ENCODE results near the gene WDPCP. TPM values are rescaled to one million over a fixed set of nuclear protein-coding genes. Genes with fewer than 3 reads are reported as not detected.
A peak's percentile ranks its signal among the peaks of the same experiment; 100 is the strongest.

The WDPCP gene
- total and polyA plus RNA-seq, 2 of the 13 experiments (the other 11 are each of a cell fraction or from before 2014, with no cell fraction given) = 2.9 to 5.2 TPM

- TF ChIP-seq SUZ12 (IDR thresholded peaks at IDR 0.05; ENCODE audit: low read depth, low read length) = no peak
Observed at GRCh38 chr2:63539416-63540162, 48.7 kb downstream of the WDPCP start (continued).

DNA sequence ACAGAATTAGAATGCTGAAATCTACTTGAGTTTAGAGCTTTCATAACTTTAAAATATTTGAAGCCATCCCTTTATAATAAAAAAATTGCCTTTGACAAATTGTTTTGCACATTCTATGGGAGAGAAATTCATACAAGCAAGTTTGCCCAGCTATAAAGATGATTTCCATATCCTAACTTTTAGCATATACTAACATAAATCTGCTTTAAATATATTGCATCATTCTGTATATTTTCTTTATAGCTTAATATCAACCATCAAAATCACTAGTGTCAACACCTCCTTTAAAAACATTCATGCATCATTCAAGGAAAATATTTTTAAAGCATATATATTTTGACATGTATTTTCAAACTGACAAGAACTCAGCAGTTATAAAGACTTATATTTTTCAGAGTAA lies 49.9 kb downstream of the WDPCP start:
- FAIRE-seq = no peak
- in situ Hi-C loops (cut with HindIII; ENCODE audit: extremely low pct_ligation_motif_present, low pct_unique_long_range_greater_than_20kb) = no loop called here

More for the DNA sequence above, 49.9 kb downstream of the WDPCP start:
- no peak overlapping the region for H3K4me2 ChIP-seq (ENCODE audit: low read depth, low read length)
- no peak overlapping the region for H2AFZ ChIP-seq (ENCODE audit: low read length)
- BruUV-seq (replicated peaks) = no TSS peak
- no peaks in the 10 kb centered on the region for H3K27me3 ChIP-seq (ENCODE audit: control insufficient read depth in 1 of 2, insufficient read depth in 2 of 2, low read length in 2 of 2)
- H3K9me3 ChIP-seq (ENCODE audit: low read length) = no peaks in the 10 kb centered on the region
- DNase-seq (ENCODE audit: low spot score) (no peak), ATAC-seq (no peak)
- ChIA-PET POLR2A (no interaction called here), CTCF (ENCODE audit: low intra/inter-chr PET ratio, low total read pairs) (no interaction called here)
- no peak overlapping the region for H3K9ac ChIP-seq (ENCODE audit: insufficient read depth, low read depth, low read length)
- no peaks in the 10 kb centered on the region for H3K4me1 ChIP-seq (ENCODE audit: insufficient read depth, low read length)
- H3K79me2 ChIP-seq (ENCODE audit: insufficient read depth, low read length) = no peaks in the 10 kb centered on the region
- no peaks in the 10 kb centered on the region for H3K36me3 ChIP-seq (replicated peaks in 1 of 2; ENCODE audit: control insufficient read depth in 1 of 2, insufficient read depth in 2 of 2, low read length in 2 of 2)
- no peak for TF ChIP-seq ZNF800 (CRISPR knock-in tag; IDR thresholded peaks at IDR 0.05)
- peak; percentile 53; the same call in 1 of the 2 replicates for TF ChIP-seq ATF7 (IDR thresholded peaks at IDR 0.05)
- no peak for TF ChIP-seq ATF7 (CRISPR knock-in tag; IDR thresholded peaks at IDR 0.05)
- intact Hi-C loops (cut with micrococcal nuclease; ENCODE audit: unreplicated experiment) = no loop called here
- no peak overlapping the region for H3K4me3 ChIP-seq (replicated peaks in 1 of 3; ENCODE audit: insufficient read depth in 1 of 3, low read depth in 2 of 3, low read length in 3 of 3)
- no peak overlapping the region for H3K27ac ChIP-seq (ENCODE audit: extremely low read length, insufficient read depth, low read length)
- H4K20me1 ChIP-seq (ENCODE audit: insufficient read depth, low read length) = no peaks in the 10 kb centered on the region

Measured in HepG2 (cell line).